Measurements from ENCODE around the gene NANOS3.
A peak's percentile ranks its signal among the peaks of the same experiment; 100 is the strongest.

Gene NANOS3

DNA sequence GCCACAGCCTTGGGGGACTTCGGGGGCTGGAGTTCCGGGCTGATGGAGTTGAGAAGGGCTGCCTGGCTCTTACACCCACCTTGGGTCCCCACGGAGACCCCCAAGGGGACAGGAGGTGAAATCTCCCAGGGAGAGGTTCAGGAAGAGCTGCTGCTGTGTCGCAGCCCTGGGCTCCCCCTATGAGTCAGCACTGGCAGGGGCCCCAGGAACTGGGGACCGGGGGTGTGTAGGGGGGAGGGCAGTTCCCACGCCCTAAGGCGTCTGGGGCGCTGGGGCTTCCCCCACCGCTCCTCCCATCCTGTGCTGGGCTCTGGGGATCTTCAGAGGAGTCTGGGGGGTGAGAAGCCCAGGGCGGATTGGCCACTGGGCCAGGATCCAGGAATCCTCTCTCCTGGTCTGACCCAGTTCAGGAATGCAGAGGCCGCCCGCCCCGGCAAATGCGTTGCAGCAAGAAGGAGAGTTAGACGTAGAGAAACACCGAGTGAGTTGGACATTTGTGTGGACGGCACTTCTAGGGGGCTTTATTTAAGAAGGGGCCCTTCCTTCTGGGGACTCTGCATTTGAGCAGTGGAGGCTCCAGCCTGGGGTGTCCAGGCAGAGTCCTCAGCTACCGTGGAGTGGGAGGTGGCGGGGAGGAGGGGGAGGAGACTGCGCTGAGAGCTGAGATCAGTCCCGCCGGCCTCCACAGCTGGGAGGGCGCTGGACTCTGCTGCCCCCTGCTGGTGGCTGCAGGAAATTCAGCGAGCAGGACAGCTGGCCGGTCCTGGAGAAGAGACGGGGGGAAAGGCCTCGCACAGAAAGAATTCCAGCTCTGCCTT lies 15.0 kb upstream of the NANOS3 start:
- peak overlapping the region; percentile 38 for H3K4me3 ChIP-seq (ENCODE audit: low read depth, low read length)
- DNase-seq (ENCODE audit: low read depth), result peak; percentile 74

- H3K4me3 ChIP-seq (ENCODE audit: low read depth, low read length), result no peak overlapping the region
- no peak for DNase-seq (ENCODE audit: low read depth)
These were observed 12.8 kb upstream of the NANOS3 start for GRCh38 chr19:13864046-13864666.

GRCh38 chr19:13864667-13865570 lies 12.0 kb upstream of the NANOS3 start:
- H3K4me3 ChIP-seq (ENCODE audit: low read depth, low read length), result peak overlapping the region; percentile 54
- no peak for DNase-seq (ENCODE audit: low read depth)

GRCh38 chr19:13865571-13866462 lies 11.1 kb upstream of the NANOS3 start:
- peak overlapping the region; percentile 54 for H3K4me3 ChIP-seq (ENCODE audit: low read depth, low read length)
- no peak for DNase-seq (ENCODE audit: low read depth)

DNA sequence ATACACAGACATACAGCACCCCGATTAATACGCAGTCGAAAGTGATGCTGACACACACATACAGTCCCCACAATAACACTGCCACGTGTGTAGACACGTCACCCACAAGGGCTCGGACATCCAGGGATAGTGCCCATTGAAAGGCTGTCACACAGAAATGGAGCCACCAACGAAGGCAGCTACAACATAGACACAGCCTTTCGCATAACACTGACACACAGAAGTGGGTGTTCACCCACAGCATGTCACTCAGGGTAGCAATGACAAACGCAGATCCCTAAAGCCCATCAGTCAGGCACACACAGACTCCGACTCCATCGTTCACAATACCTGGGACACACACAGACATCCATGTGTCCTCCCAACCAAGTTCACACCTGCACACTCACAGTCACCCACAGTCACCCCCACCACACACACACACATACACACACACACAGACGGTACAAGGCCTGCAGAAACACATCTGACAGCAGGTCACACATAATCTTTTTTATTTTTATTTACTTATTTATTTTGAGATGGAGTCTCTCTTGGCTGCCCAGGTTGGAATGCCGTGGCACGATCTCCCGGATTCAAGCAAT lies 10.4 kb upstream of the NANOS3 start:
- peak overlapping the region; percentile 54 for H3K4me3 ChIP-seq (ENCODE audit: low read depth, low read length)
- no peak for DNase-seq (ENCODE audit: low read depth)

- DNase-seq (ENCODE audit: low read depth), result no peak
- no peak overlapping the region for H3K4me3 ChIP-seq (ENCODE audit: low read depth, low read length)
These were observed 8.3 kb upstream of the NANOS3 start for GRCh38 chr19:13868663-13869062.

DNA sequence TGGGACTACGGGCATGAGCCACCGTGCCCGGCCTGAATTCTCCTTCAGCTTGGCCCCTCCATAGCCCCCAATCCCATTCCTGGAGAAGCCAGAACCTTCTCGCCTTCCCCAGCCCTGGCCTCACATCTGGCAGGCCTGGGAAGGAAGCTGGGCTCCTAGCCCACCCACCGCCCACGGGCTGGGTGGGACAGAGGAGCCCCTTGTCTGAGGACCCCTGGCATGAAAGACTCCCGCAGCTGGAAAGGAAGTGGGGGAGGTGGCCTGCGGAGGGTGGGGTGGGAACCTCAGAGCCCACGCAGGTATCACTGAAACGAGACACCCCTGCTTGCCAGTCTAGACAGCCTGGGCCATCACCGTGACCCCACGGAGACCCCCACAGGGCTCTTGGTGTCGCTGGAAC lies 7.7 kb upstream of the NANOS3 start:
- H3K4me3 ChIP-seq (ENCODE audit: low read depth, low read length), result no peak overlapping the region
- DNase-seq (ENCODE audit: low read depth), result no peak

DNA sequence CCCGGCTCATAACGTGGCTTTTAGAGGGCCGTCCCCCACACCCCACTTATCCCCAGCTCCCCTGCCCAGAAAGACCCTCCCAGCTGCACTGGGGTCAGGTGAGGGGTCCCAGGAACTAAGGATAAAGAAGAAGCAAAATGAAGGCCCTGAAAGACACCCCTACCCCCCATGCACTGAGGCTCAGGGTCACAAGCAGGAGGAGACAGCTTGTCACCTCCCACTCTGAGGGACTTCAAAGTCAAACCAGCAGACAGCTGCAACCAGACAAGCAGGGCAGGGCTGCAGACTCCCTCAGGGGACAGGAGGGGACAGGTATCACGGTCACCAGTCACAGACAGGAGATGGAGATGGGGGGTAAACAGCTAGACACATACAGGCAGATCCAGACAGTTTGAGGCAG lies 6.1 kb upstream of the NANOS3 start:
- DNase-seq (ENCODE audit: low read depth), result no peak

DNA sequence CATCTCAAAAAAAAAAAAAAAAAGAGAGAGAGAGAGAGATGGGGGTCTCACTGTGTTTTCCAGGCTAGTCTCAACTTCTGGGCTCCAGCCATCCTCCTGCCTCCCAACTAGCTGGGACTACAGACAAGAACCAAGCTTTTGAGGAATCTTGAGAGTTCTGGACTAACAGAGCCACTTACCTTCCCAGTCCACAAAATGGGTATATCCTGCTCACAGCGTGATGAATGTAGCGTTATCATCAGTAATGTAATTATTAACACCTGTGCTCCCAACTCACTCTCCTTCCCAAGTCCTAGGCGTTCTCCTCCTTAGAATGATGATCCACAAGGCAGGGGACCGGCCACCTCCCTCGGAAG lies 4.6 kb upstream of the NANOS3 start:
- no peak overlapping the region for H3K4me3 ChIP-seq (ENCODE audit: low read depth, low read length)
- no peak for DNase-seq (ENCODE audit: low read depth)

More for the DNA sequence above, 6.1 kb upstream of the NANOS3 start:
- no peak overlapping the region for H3K4me3 ChIP-seq (ENCODE audit: low read depth, low read length)

- peak overlapping the region; percentile 23 for H3K4me3 ChIP-seq (ENCODE audit: low read depth, low read length)
- DNase-seq (ENCODE audit: low read depth), result no peak
These were observed 4.1 kb upstream of the NANOS3 start for GRCh38 chr19:13872695-13873389.

GRCh38 chr19:13873834-13874515 lies 3.0 kb upstream of the NANOS3 start:
- H3K4me3 ChIP-seq (ENCODE audit: low read depth, low read length), result no peak overlapping the region
- DNase-seq (ENCODE audit: low read depth), result no peak

- DNase-seq (ENCODE audit: low read depth), result no peak
These were observed 1.1 kb upstream of the NANOS3 start for GRCh38 chr19:13875824-13876223.

GRCh38 chr19:13877303-13877702 lies 369 bp downstream of the NANOS3 start:
- H3K4me3 ChIP-seq (ENCODE audit: low read depth, low read length), result no peak overlapping the region
- no peak for DNase-seq (ENCODE audit: low read depth)

More at GRCh38 chr19:13875824-13876223, 1.1 kb upstream of the NANOS3 start:
- no peak overlapping the region for H3K4me3 ChIP-seq (ENCODE audit: low read depth, low read length)

DNA sequence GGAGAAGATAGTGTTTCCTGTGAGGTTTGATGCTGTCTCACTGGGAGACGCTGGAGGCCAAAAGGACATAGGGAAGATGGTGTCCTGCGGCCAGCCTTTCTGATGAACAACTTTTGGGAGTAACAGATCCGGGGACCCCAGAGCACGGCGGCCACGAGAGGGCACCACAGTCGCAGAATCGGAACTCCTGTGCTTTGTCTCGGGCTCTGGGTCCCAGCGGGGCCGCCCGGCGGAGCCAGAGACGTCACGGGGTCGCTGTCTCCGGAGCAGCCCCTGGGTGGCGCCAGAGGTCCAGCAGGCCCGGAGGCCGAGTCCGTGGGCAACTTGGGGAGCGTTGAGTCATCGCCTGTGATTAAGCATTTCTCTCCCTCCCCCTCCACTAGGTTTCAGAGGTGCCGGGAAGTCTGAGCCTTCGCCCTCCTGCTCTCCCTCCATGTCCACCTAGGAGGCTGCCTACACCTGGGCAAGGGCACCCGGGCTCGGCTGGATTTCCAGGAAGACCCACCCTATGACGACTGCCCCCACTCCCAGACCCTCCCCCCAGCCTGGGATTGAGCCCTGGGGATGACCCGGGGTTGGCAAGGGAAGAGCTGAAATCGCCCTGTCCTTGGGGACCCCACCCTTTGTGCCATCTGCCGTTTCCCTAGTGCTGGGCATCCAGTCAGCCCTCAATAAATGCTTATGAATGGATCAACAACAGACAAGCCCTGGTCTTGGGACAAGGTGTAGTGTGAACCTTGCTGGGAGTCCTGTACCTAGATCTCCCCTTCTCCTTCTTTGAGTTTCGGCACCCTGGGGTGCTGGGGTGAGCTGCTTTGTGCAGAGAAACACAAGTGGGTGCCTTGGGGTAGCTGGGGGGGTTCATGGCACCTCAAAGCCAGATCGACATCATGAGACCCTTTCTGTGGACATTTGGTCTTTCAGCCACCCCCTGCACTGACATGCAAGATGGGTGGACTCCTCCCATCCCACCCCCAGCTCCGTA lies 3.4 kb downstream of the NANOS3 start:
- peak; percentile 74 for DNase-seq (ENCODE audit: low read depth)
- H3K4me3 ChIP-seq (ENCODE audit: low read depth, low read length), result peak overlapping the region; percentile 11

DNA sequence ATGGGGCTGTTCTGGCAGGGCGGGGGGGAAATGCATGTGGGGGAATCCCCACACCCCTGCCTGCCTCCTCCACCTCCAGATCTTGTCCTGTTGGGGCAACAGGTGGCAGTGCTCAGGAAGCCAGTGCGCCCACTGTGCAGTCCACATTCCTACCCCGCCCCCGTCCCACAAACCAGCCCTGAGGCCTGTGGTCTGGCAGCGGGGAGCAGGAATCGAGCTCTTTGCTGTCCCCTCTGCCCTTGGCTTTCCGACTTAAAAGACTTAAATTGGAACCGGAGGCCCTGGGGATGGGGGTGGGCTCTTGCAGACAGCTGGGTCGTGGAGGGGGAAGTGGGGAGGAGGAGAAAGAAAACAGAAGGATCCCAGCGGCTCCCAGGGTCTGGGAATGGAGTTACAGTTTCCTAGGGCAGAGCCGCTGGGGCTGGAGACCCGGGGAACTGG lies 4.3 kb downstream of the NANOS3 start:
- peak; percentile 22 for DNase-seq (ENCODE audit: low read depth)
- H3K4me3 ChIP-seq (ENCODE audit: low read depth, low read length), result no peak overlapping the region

DNA sequence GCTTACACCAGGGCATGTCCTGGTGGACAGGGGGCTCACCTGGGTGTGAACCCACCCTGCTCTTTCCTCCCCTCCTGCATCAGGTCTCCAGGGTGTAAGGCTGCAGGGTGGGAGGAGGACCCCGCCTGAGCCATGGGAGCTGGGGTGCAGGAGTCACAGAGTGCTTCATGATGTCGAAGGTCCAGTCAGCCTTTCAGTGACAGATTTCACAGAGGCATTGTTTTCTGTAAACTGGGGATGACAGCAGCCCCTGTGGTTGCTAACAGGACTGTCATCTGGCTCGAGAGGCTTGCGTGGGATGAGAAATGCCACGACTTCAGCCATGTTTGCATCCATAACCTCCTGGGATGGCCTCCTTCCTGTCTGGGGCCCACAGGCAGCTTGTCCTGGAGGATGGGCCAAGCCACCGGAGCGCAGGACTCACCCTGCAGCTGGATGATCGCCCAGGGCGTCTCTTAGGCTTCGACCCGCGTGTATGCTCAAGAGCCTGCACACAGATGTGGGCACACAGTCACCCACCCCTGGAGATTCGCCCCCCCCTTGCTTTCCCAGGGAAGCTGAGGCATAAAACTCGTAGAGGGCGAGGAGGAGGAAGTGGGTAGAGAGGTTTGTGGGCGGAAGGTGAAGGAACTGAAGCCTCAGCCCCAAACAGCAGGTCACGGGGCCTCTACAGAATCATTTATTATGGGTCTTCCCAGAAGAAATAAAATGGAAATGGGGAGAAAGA lies 4.9 kb downstream of the NANOS3 start:
- no peak for DNase-seq (ENCODE audit: low read depth)
- H3K4me3 ChIP-seq (ENCODE audit: low read depth, low read length), result no peak overlapping the region
